ENCODE data around the gene TSSC4.

TSSC4 gene

GRCh38 chr11:2451916-2452315, 51.4 kb downstream of the TSSC4 start:
- no peak for DNase-seq

- DNase-seq, result no peak
Observed at GRCh38 chr11:2452321-2453012, 51.9 kb downstream of the TSSC4 start.

- DNase-seq, result no peak
Observed at GRCh38 chr11:2453436-2453835, 52.9 kb downstream of the TSSC4 start.

Measured in NCI-H2029 treated with DMSO at 0.1 percent for 48 hours (cell line).